Measurements from ENCODE around the gene TBX3.
A peak's percentile ranks its signal among the peaks of the same experiment; 100 is the strongest.

Gene TBX3

DNA sequence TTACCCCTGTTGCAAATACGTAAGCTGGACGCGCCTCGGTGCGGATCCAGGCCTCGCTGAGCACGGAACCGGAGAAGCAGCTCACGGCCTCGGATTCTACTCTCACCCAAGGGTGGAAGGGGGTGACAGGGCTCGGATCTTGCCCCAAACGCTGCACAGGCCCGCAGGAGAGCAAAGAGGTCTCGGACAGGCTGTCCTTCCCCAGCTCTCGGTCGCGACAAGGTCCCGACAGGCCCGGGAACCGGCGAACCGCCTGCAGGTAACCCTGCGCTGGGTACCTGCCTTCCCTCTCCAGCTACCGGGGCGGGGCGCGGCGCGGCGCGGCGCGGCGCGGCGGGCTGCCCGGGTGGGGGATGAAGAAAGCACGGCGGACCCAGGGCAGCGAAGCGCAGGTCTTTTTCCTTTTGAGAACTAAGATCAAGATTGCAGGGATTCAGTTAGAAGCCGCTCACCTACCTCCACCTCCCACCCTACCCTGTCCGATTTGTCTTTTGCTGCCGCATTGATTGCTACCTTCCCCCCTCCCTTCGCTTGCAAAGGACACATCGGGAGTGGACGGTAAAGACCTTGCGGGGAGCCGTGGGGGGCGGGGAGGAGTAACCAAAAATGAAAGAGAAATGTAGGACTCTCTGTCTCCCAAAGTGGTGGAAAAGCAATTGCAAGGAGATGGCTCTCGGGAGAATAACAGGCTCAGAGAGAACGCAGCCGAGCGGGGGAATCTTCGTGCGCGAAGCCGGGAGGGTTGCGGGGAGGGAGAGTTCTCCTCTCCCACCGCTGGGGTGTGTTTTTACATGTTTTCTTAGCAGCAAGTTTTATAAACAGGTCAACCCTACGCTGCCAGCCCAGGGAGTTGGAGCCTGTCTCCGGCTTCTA lies 8.4 kb upstream of the TBX3 start:
- TF ChIP-seq CTCF (conservative IDR thresholded peaks at IDR 0.05; ENCODE audit: control insufficient read depth, insufficient read depth, low read depth, low read length): no peak
- no peak for DNase-seq (ENCODE audit: low read depth)
- H3K4me3 ChIP-seq (ENCODE audit: control insufficient read depth, low read depth, low read length): peak overlapping the region; percentile 52

GRCh38 chr12:114691763-114692185 lies 7.8 kb upstream of the TBX3 start:
- peak overlapping the region; percentile 52 for H3K4me3 ChIP-seq (ENCODE audit: control insufficient read depth, low read depth, low read length)
- no peak for DNase-seq (ENCODE audit: low read depth)
- no peak for TF ChIP-seq CTCF (conservative IDR thresholded peaks at IDR 0.05; ENCODE audit: control insufficient read depth, insufficient read depth, low read depth, low read length)

DNA sequence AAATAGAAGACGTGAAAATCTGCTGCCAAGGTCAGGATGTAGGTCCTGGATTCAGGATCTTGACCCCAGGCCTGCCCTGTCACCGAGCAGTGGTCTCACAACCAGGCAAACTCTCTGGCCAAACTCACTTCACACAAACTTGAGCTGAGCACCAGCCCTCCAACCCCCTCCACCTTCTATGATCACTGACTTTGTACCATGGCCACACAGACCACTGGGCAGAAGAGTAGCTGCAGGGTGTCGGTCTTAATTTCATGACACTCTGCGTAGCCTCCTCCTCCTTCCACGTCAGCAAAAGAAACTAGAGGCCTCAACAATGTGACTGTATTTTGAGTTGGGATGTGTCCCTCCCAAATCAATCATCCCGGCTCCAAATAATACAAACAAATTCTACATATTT lies 7.2 kb upstream of the TBX3 start:
- DNase-seq (ENCODE audit: low read depth): no peak
- no peak for TF ChIP-seq CTCF (conservative IDR thresholded peaks at IDR 0.05; ENCODE audit: control insufficient read depth, insufficient read depth, low read depth, low read length)

GRCh38 chr12:114690267-114691135 lies 6.5 kb upstream of the TBX3 start:
- DNase-seq (ENCODE audit: low read depth): no peak
- H3K4me3 ChIP-seq (ENCODE audit: control insufficient read depth, low read depth, low read length): no peak overlapping the region
- no peak for TF ChIP-seq CTCF (conservative IDR thresholded peaks at IDR 0.05; ENCODE audit: control insufficient read depth, insufficient read depth, low read depth, low read length)

More for the DNA sequence above, 7.2 kb upstream of the TBX3 start:
- no peak overlapping the region for H3K4me3 ChIP-seq (ENCODE audit: control insufficient read depth, low read depth, low read length)

- DNase-seq (ENCODE audit: low read depth): no peak
- H3K4me3 ChIP-seq (ENCODE audit: control insufficient read depth, low read depth, low read length): no peak overlapping the region
- no peak for TF ChIP-seq CTCF (conservative IDR thresholded peaks at IDR 0.05; ENCODE audit: control insufficient read depth, insufficient read depth, low read depth, low read length)
Observed at GRCh38 chr12:114689075-114689994, 5.4 kb upstream of the TBX3 start.

Data from fibroblast of mammary gland (primary cell).